GM12878 (cell line): ENCODE measurements around the gene SPON2.

ENCODE experiments used
- MAX ChIP-seq: IDR thresholded peaks from 2 replicates; pipeline ENCODE4 v1.6.1; 2012; ENCODE audit warnings: low read depth, low read length, improper control_type of control experiment
- RAD21 ChIP-seq: IDR thresholded peaks from 2 replicates; pipeline ENCODE4 v1.6.1; 2011; ENCODE audit warnings: mild to moderate bottlenecking, low read depth, low read length, moderate library complexity; ENCODE audit not compliant: insufficient read depth
- TAF1 ChIP-seq: IDR thresholded peaks from 2 replicates; pipeline ENCODE4 v1.6.1; 2011; ENCODE audit warnings: mild to moderate bottlenecking, low read depth, low read length, borderline replicate concordance
- TF ChIP-seq, protein P1 (sequence below), 3 experiments: IDR thresholded peaks in 2 of 3; conservative IDR thresholded peaks in 1 of 3; 2 replicates each; pipeline ENCODE4 v1.5.1; 2011; ENCODE audit warnings: low read depth in 3 of 3, low read length in 3 of 3, mild to moderate bottlenecking in 3 of 3, control low read depth in 2 of 3, moderate library complexity in 2 of 3, inconsistent platforms in 1 of 3, mixed read lengths in 1 of 3; ENCODE audit not compliant: control insufficient read depth in 2 of 3, insufficient read depth in 1 of 3; ENCODE audit errors: extremely low read depth in 1 of 3

DNA sequence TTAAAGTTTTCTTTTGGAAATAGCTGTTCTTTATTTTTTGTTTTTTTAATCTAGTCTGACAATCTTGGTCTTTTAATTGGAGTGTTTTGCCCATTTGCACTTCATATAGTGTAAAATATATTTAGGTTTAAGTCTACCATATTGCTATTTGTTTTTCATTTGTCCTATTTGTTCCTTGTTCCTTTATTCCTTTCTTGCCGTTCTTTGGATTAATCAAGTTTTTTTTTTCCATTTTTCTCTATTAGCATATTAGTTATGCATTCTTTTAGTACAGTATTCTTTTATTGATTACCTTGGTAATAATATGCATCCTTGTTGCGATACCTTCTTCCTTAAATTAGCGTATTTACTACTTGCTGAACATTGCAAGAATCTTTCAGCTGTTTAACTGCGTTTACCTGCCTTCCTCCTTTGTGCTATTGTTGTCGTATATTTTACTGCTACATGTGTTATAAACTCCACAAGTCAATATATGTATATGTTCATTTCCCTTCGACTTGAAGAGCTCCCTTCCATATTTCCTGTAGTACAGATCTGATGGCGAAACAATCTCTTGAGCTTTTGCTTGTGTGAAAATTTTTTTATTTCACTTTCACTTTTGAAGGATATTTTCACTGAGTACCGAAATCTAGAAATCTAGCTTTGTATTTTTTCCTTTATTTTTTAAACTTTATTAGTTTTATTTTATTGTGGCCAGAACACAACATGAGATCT, 35.2 kb downstream of the SPON2 start:
- TF ChIP-seq RAD21 (no peak), TAF1 (no peak), MAX (no peak)
- TF ChIP-seq, protein P1, sequence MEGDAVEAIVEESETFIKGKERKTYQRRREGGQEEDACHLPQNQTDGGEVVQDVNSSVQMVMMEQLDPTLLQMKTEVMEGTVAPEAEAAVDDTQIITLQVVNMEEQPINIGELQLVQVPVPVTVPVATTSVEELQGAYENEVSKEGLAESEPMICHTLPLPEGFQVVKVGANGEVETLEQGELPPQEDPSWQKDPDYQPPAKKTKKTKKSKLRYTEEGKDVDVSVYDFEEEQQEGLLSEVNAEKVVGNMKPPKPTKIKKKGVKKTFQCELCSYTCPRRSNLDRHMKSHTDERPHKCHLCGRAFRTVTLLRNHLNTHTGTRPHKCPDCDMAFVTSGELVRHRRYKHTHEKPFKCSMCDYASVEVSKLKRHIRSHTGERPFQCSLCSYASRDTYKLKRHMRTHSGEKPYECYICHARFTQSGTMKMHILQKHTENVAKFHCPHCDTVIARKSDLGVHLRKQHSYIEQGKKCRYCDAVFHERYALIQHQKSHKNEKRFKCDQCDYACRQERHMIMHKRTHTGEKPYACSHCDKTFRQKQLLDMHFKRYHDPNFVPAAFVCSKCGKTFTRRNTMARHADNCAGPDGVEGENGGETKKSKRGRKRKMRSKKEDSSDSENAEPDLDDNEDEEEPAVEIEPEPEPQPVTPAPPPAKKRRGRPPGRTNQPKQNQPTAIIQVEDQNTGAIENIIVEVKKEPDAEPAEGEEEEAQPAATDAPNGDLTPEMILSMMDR (IDR thresholded peaks at IDR 0.05 in 2 of 3, conservative IDR thresholded peaks at IDR 0.05 in 1 of 3; ENCODE audit: control insufficient read depth in 2 of 3, extremely low read depth in 1 of 3, insufficient read depth in 1 of 3, low read depth in 3 of 3, low read length in 3 of 3) = no peak
